Kidney capillary endothelial cell (primary cell): ENCODE results near the gene FAM20C.

ENCODE experiments used
- DNase-seq: peaks from one replicate; pipeline ENCODE4 v3.0.0-alpha.2; 2018; ENCODE audit warnings: low spot score

Gene FAM20C

DNA sequence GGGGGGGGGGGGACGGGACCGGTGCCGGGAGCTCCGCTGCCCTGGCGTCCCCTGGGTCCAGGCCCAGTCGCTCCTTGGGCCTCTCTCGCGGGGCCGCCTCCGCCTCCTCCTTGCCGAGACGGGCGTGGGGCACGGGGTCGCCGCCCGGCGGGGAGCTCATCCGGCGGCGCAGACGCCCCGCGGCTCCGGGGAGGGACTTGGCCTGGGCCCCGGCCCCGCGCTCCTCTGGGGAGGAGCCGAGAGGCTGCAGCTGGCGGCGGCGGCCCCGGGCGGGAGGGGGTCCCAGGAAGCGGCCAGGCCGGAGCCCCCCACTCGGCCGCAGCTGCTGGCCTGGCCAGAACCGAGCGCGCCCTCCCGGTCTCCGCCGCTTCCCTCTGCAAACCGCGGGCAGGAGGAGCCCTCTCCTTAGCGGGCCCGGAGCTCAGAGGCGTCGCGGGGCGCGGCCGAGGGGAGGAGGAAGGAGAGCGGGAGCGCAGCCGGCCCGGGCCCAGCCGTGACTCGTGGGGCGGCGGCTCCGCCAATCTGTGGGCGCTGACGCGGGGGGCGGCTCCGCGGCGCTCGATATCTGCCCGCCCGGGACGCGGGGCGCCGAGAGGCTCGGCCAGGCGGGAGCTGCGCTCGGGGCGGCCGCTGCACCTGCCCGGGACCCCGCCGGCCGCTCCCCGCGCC is at the start of gene FAM20C:
Gene FAM20C (plus strand): TSS at position 591 of the 669 bp plus-strand sequence. CDS start 629 bp downstream, outside the sequence.
- DNase-seq: peak; percentile 26

GRCh38 chr7:143145-143751 is 49.1 kb upstream of the FAM20C start:
- DNase-seq: no peak

DNA sequence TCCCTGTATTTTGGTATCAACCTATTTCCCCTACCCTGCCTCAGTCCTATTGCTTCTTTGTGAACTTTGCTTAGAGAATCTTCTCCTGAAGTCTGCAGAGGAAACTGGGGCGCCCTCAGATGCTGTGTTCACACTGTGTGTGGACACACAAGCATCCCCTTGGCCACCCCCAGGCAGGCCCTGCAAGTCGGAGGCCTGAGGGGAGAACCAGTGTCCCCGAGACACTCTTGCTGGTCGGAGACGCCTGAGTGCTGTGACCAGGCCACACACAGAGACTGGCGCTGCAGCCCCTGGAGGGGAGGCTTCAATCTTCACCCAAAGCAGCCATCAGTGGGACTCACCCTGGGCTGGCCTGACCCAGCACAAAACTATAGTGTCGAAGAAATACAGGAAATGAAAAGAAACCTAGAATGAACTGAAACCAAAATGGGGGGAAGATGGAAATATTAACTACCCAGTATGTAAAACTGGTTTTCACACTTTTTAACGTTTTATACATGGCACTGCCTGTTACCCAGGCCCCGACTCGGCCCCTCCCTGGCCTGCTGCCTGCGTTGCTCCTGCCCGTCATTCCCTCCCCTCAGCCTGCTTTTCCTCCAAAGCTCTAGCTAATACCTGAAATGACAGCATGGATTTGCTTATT is 48.4 kb upstream of the FAM20C start:
- no peak for DNase-seq

GRCh38 chr7:144454-144826 is 47.9 kb upstream of the FAM20C start:
- no peak for DNase-seq

DNA sequence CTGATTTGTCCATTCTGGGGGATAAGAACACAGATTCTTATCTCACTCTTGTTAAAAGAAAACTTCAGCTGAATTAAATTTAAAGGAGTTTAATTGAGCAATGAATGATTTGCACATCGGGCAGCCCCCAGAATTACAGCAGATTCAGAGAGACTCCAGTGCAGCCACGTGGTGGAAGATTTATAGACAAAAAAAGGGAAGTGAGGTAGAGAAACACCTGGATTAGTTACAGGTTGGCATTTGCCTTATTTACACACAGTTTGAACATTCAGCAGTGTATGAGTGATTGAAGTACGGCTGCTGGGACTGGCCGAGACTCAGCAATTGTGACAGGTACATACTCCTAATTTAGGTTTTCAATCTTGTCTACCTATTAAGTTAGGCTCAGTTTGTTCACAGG is 46.5 kb upstream of the FAM20C start:
- DNase-seq: no peak

GRCh38 chr7:148543-148931 is 43.8 kb upstream of the FAM20C start:
- no peak for DNase-seq

DNA sequence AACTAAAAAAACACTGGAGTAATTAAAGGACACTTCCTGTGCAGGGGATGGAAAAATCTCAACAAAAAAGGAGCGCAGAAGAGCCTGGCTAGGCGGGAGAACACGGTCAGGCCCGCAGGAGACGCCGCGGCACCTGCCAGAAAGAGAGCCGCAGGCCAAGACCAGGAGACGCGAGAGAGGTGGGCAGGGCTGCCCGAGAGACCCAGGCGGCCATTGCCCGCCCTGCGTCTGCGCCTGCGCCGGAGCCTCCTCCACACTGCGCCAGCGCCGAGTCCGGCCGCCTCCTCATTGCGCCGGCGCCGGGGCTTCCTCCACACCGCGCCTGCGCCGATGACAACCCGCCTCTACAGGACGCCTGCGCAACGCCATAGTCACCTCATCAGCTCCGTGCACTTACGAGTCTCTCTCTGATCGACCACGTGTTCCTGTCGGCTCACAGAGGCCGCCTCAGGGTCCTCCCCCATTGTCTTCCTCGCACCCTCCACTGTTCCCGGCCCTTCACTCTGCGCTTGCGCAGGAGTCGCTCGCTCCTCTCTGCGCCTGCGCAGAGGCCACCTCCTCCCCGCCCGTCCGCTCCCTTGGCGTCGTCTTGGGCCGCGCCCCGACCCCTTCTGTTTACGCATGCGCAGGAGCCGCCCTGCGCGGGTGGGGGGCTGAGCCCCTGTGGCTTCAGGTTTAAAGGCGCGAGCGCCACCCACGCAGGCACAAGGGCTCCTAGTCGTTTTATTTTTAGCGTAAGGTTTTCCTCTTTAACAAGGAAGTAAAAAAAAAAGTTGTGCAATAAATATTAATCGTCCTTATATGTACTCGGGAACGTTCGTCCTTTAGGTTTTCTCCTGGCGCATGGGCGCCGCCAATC is 43.2 kb upstream of the FAM20C start:
- DNase-seq: peak; percentile 96

DNA sequence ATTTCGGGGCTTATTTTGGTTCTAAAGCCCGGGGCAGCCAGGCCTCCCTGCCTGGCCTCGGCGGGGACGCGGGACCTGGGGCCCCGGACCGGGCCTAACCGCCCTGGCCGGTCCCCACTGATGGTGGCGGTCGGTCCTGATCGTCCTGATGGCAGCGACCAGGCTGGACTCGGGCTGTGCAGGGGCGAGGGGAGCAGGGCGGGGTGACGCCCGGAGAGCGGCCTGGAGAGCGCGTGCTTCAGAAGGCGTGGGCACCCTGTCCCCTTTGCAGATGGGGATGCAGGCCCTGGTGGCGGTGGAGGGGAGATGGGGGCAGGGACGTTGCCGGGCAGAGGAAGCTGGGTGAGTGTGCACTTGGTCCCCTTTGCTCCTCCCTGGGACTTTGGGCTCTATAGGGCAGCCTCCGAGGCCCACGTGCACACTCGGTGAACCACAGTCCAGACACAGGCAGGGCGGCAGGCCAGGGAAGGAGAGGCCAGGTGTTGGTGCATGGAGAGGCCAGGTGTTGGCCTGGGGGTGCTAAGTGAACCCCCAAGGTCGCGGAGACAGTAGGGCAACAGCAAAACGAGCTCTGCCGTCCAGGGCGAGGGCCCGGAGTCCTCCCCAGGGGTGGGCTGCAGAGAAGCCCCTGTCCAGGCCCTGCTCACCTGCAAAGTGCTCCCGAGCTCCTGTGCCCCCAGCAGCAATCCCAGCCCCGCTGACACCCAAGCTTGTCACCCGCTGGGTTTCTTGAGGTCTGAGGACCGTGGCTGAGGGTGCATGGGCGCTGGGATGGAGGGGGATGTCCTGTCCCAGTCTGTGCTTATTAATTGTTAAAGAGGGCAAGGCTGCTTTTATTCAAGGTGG is 42.4 kb upstream of the FAM20C start:
- DNase-seq: peak; percentile 4

- no peak for DNase-seq
Observed at GRCh38 chr7:150811-151221, 41.6 kb upstream of the FAM20C start.

DNA sequence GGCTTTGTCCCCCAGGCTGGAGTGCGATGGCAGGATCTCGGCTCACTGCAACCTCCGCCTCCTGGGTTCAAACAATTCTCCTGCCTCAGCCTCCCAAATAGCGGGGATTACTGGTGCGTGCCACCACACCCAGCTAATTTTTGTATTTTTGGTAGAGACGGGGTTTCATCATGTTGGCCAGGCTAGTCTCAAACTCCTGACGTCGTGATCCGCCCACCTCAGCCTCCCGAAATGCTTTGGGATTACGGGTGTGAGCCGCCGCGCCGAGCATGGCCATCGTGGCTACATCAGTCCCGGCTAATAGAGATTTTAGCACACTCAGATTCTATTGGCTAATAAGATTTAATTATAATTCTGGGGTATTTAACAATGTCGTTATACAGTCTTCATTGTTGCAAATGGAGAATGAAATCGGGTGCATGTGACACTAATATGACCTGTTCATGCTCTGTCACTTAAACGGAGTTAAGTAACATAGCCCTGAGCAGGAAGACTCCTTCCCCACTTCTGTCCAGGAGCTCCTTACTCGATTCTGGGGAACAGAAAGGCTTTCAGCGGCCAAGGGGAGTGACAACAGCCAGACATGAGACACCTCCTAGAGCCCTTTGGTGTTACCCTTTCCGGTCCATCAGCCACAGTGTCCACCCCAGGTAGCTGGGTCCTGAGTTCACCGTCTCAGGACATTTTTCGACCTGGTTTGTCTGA is 40.9 kb upstream of the FAM20C start:
- DNase-seq: no peak

GRCh38 chr7:152702-153391 is 39.5 kb upstream of the FAM20C start:
- no peak for DNase-seq

- DNase-seq: no peak
Observed at GRCh38 chr7:153604-154003, 38.8 kb upstream of the FAM20C start.

DNA sequence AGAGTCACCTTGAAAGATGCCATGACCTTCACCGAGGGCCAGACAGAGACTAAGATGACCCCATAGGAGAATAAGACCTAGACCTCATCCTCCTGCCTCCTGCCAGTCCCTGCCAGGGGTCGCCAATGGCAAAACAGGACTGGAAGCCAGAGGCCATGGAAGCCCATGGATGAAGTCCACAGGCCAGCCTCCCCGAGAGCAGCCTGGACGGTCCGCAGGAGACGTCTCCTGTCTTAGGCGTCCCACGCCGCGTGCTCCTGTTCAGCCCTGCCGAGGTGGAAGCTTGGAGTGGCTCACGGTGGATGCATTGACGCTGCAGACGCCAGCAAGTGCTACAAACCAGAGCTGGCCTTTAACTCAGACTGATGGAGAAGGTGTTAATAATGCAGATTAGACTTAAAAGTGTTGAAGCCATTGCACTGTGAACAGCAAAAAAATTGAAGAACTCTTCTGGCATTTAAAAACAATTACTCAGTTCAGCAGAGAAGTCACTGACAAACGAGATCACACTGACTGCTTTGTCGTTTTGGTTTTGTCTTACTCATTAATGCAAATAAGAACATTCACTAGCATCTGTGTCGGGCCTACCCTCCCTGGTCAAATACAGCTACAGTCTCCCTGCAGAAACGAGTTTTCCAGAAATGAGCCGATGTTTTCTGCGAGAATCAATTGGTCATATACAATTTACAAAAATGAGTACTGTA is 38.1 kb upstream of the FAM20C start:
- DNase-seq: no peak

- DNase-seq: no peak
Observed at GRCh38 chr7:155469-155900, 36.9 kb upstream of the FAM20C start.

- DNase-seq: no peak
Observed at GRCh38 chr7:156111-157007, 36.0 kb upstream of the FAM20C start.

GRCh38 chr7:157008-157310 is 35.4 kb upstream of the FAM20C start:
- DNase-seq: no peak

DNA sequence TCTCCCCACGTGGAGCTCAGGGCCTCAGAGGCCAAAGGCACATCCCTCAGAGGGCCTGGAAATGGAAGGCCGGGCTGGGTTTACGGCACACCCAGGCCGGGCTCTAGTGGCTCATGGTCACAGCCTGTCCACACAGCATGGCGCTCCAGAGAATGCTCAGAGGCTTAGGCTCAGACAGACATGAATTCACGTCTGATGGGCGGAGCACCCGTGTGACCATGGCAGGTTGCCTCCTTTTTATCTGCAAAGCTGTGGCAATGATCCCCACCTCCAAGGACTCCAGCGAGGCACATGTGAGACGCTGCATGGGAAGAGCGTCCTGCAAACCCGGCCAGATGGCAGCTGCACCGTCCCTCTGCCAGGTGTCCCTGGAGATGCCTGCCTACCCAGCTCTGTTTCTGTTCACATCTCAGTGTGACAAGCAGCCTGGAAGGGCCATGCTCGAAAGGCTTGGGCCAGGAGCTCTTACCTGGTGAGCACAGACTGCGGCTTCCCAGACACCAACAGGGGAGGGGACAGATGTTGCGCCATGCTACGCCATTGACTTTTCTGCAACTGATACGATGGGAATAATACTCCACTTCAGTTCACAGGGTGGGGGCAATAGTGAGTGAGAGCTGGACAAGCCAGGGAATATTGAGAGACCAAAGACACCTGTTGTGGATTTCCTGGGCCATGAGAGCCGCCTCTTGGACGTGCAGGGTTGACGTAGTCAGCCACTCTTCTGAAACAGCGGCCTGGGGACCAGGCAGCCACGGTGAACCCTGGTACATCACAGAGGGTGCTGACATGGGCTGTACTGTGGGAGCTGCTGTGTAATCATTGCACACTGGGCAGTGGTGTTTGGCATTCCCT is 34.4 kb upstream of the FAM20C start:
- no peak for DNase-seq

DNA sequence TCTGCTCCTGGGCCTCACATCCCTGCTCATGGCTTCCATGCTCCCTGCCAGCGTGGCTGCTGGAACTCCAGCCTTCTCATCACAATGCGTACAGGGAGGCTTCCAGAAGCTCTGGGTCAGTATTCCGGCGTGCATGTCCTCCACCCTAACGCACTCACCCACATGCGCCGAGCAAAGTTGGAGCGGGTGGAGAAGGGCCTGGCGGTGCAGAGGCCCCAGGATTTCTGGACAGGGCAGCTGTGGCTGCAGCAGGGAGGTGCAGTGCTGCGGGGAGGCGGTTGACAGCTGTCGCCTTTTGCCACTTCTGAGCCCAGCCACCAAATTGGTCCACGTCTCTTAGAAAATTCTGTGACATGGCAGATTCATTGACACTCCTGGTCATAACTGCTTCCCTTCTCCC is 33.6 kb upstream of the FAM20C start:
- no peak for DNase-seq
